IMR-90 (cell line): ENCODE data around the gene MMD. TPM values are rescaled to one million over a fixed set of nuclear protein-coding genes. Genes with fewer than 3 reads are reported as not detected.

Source experiments
- ATAC-seq: fragments of 200-7000 bp; cut with Tn5 transposase; 2 replicates; pipeline ENCODE4 v1.9.1; 2020; ENCODE audit warnings: low read depth, mild to moderate bottlenecking, moderate library complexity
- BruUV-seq: library from RNA; stranded (reverse); fragments of 400-500 nt; replicated peaks from 2 replicates; lab custom pipeline; 2021; lab: Mats Ljungman, UMichigan
- CTCF ChIA-PET: fragments of 300-600 bp; formaldehyde crosslinking; extraction: SDS; loops from one replicate; lab custom pipeline; 2021; ENCODE audit warnings: antibody characterized with exemption; lab: Yijun Ruan, JAX
- POLR2A ChIA-PET: fragments of 300-600 bp; sonication (Branson Sonifier 250); formaldehyde crosslinking; loops from one replicate; lab custom pipeline; 2022; ENCODE audit warnings: antibody characterized with exemption; ENCODE audit not compliant: unreplicated experiment; lab: Charles Lee
- DNase-seq: peaks from one replicate; pipeline ENCODE4 v3.0.0; 2013
- H2AFZ ChIP-seq: replicated peaks from 2 replicates; pipeline ENCODE3; 2013; ENCODE audit warnings: low read length, mild to moderate bottlenecking; ENCODE audit not compliant: poor library complexity
- H2AK5ac ChIP-seq: 2 replicates; pipeline ENCODE4 v1.6.1; 2013; ENCODE audit warnings: low read depth, low read length, inconsistent platforms
- H2AK9ac ChIP-seq: replicated peaks from 2 replicates; pipeline ENCODE3; 2013; ENCODE audit warnings: mild to moderate bottlenecking, low read depth, low read length, moderate library complexity; ENCODE audit not compliant: poor library complexity
- H2BK120ac ChIP-seq: 2 replicates; pipeline ENCODE4 v1.6.1; 2013; ENCODE audit warnings: low read depth, low read length, inconsistent platforms
- H2BK15ac ChIP-seq: 3 replicates; pipeline ENCODE4 v1.6.1; 2013; ENCODE audit warnings: low read depth, low read length, inconsistent platforms
- H2BK20ac ChIP-seq: 2 replicates; pipeline ENCODE4 v1.6.1; 2013; ENCODE audit warnings: low read depth, mild to moderate bottlenecking, inconsistent platforms, low read length, moderate library complexity
- H2BK5ac ChIP-seq: 2 replicates; pipeline ENCODE4 v1.6.1; 2013; ENCODE audit warnings: mild to moderate bottlenecking, low read depth, low read length, inconsistent platforms; ENCODE audit not compliant: poor library complexity, severe bottlenecking
- H3K14ac ChIP-seq: replicated peaks from 2 replicates; pipeline ENCODE4 v1.6.1; 2013; ENCODE audit warnings: low read depth, low read length, inconsistent platforms
- H3K18ac ChIP-seq: 2 replicates; pipeline ENCODE4 v1.6.1; 2013; ENCODE audit warnings: low read depth, low read length, control low read depth
- H3K23ac ChIP-seq: 2 replicates; pipeline ENCODE4 v1.6.1; 2013; ENCODE audit warnings: low read depth, low read length, inconsistent platforms
- H3K27ac ChIP-seq: 2 replicates; pipeline ENCODE4 v1.5.1; 2013; ENCODE audit warnings: mild to moderate bottlenecking, control low read depth, low read length; ENCODE audit not compliant: insufficient read depth
- H3K27me3 ChIP-seq: 2 replicates; pipeline ENCODE4 v1.6.1; 2013; ENCODE audit warnings: low read length; ENCODE audit not compliant: control insufficient read depth, insufficient read depth
- H3K36me3 ChIP-seq: 2 replicates; pipeline ENCODE4 v1.6.1; 2013; ENCODE audit warnings: low read length, mixed read lengths; ENCODE audit not compliant: control insufficient read depth, insufficient read depth
- H3K4ac ChIP-seq: 2 replicates; pipeline ENCODE4 v1.6.1; 2013; ENCODE audit warnings: low read depth, low read length, inconsistent platforms
- H3K4me1 ChIP-seq: 2 replicates; pipeline ENCODE4 v1.6.1; 2013; ENCODE audit warnings: low read length, mixed read lengths; ENCODE audit not compliant: control insufficient read depth, insufficient read depth
- H3K4me2 ChIP-seq: 2 replicates; pipeline ENCODE4 v1.6.1; 2013; ENCODE audit warnings: low read depth, mild to moderate bottlenecking, control low read depth, low read length, moderate library complexity
- H3K4me3 ChIP-seq: 2 replicates; pipeline ENCODE4 v1.5.1; 2013; ENCODE audit warnings: low read depth, mild to moderate bottlenecking, control low read depth, low read length, moderate library complexity; ENCODE audit not compliant: insufficient read depth
- H3K56ac ChIP-seq: 2 replicates; pipeline ENCODE4 v1.6.1; 2013; ENCODE audit warnings: low read length, inconsistent platforms; ENCODE audit not compliant: insufficient read depth; ENCODE audit errors: extremely low read depth
- H3K79me1 ChIP-seq, 2 experiments: 2 replicates each; pipeline ENCODE4 v1.6.1; 2013; ENCODE audit warnings: low read length in 2 of 2, inconsistent platforms in 1 of 2, low read depth in 1 of 2
- H3K9ac ChIP-seq: 2 replicates; pipeline ENCODE4 v1.6.1; 2013; ENCODE audit warnings: low read depth, low read length, control low read depth
- H3K9me1 ChIP-seq: 2 replicates; pipeline ENCODE4 v1.6.1; 2013; ENCODE audit warnings: low read length, inconsistent platforms; ENCODE audit not compliant: insufficient read depth
- H3K9me3 ChIP-seq: 2 replicates; pipeline ENCODE4 v1.6.1; 2013; ENCODE audit warnings: low read length; ENCODE audit not compliant: control insufficient read depth, insufficient read depth
- H4K20me1 ChIP-seq: 2 replicates; pipeline ENCODE4 v1.6.1; 2013; ENCODE audit warnings: low read length, inconsistent platforms; ENCODE audit not compliant: insufficient read depth
- H4K5ac ChIP-seq: 2 replicates; pipeline ENCODE4 v1.6.1; 2013; ENCODE audit warnings: mild to moderate bottlenecking, low read depth, low read length, control low read depth
- H4K8ac ChIP-seq, 2 experiments: 2 replicates each; pipeline ENCODE4 v1.6.1; 2013; ENCODE audit warnings: low read depth in 2 of 2, low read length in 2 of 2, control low read depth in 1 of 2, inconsistent platforms in 1 of 2
- H4K91ac ChIP-seq: 2 replicates; pipeline ENCODE4 v1.6.1; 2013; ENCODE audit warnings: low read depth, low read length, inconsistent platforms; ENCODE audit not compliant: insufficient read depth
- CEBPB ChIP-seq: IDR thresholded peaks from 2 replicates; pipeline ENCODE4 v1.6.1; 2012; ENCODE audit warnings: low read depth, low read length, improper control_type of control experiment
- CHD1 ChIP-seq: IDR thresholded peaks from 2 replicates; pipeline ENCODE4 v1.6.1; 2012; ENCODE audit warnings: low read depth, low read length, improper control_type of control experiment
- ELK1 ChIP-seq: fragments of 150-350 bp; IDR thresholded peaks from 2 replicates; pipeline ENCODE4 v1.6.1; 2016; ENCODE audit warnings: low read depth, mild to moderate bottlenecking, low read length, moderate library complexity, borderline replicate concordance
- FOS ChIP-seq: fragments of 150-350 bp; IDR thresholded peaks from 2 replicates; pipeline ENCODE4 v1.6.1; 2016; ENCODE audit warnings: low read depth, low read length
- MAFK ChIP-seq: IDR thresholded peaks from 2 replicates; pipeline ENCODE4 v1.6.1; 2012; ENCODE audit warnings: low read depth, low read length, improper control_type of control experiment
- NFE2L2 ChIP-seq: fragments of 150-350 bp; IDR thresholded peaks from 2 replicates; pipeline ENCODE4 v1.6.1; 2016; ENCODE audit warnings: low read depth, mild to moderate bottlenecking, low read length
- RCOR1 ChIP-seq: IDR thresholded peaks from 2 replicates; pipeline ENCODE4 v1.6.1; 2012; ENCODE audit warnings: mild to moderate bottlenecking, low read length, improper control_type of control experiment; ENCODE audit not compliant: insufficient replicate concordance
- SMC3 ChIP-seq: fragments of 150-350 bp; IDR thresholded peaks from 2 replicates; pipeline ENCODE4 v1.6.1; 2016; ENCODE audit warnings: low read depth, mild to moderate bottlenecking, antibody characterized with exemption, low read length, moderate library complexity
- WGBS, 2 experiments: methylation state at CpG; one replicate each; pipeline versions ENCODE4 v1.1.5 to v1.1.7; 2013; ENCODE audit warnings: missing lambda C conversion rate in 2 of 2; ENCODE audit not compliant: insufficient read length in 1 of 2; ENCODE audit errors: extremely low coverage in 2 of 2; 5-methylcytosine and 5-hydroxymethylcytosine counted together
- dilution Hi-C: fragments of 300-500 bp; cut with HindIII; formaldehyde crosslinking; loops from one replicate; pipeline ENCODE4 v1.14.3; 2018; ENCODE audit warnings: low sequenced_read_pairs; ENCODE audit not compliant: unreplicated experiment
- in situ Hi-C: fragments of 300-500 bp; cut with MboI; formaldehyde crosslinking; loops from 3 replicates; pipeline ENCODE4 v1.14.3; 2019; ENCODE audit warnings: low sequenced_read_pairs, inconsistent platforms, mixed read lengths
- intact Hi-C: fragments of 100-400 bp; cut with micrococcal nuclease; formaldehyde crosslinking; loops from 2 replicates; pipeline ENCODE4 v1.10.0; 2022
- polyA plus RNA-seq, 3 experiments: library from polyadenylated mRNA; depleted of rRNA; stranded (reverse); fragments of >200 nt; gene quantifications; 2 replicates each; pipeline ENCODE4 v1.2.3, GENCODE V29; 2012; ENCODE audit warnings: low replicate concordance in 1 of 3
- total RNA-seq: library from RNA; depleted of rRNA; stranded (reverse); fragments of >200 nt; gene quantifications from 2 replicates; pipeline ENCODE4 v1.2.3, GENCODE V29; 2012
- TF ChIP-seq, protein P1 (sequence below): conservative IDR thresholded peaks from 2 replicates; pipeline ENCODE4 v1.5.1; 2012; ENCODE audit warnings: mild to moderate bottlenecking, low read depth, low read length, improper control_type of control experiment
- TF ChIP-seq, protein P2 (sequence below): fragments of 150-350 bp; IDR thresholded peaks from 2 replicates; pipeline ENCODE4 v1.6.1; 2017; ENCODE audit warnings: mild to moderate bottlenecking, antibody characterized with exemption, low read length, low read depth

The MMD gene
- total and polyA plus RNA-seq, 2 of the 4 experiments (the other 2 are of a cell fraction): 6.3 to 7.0 TPM

DNA sequence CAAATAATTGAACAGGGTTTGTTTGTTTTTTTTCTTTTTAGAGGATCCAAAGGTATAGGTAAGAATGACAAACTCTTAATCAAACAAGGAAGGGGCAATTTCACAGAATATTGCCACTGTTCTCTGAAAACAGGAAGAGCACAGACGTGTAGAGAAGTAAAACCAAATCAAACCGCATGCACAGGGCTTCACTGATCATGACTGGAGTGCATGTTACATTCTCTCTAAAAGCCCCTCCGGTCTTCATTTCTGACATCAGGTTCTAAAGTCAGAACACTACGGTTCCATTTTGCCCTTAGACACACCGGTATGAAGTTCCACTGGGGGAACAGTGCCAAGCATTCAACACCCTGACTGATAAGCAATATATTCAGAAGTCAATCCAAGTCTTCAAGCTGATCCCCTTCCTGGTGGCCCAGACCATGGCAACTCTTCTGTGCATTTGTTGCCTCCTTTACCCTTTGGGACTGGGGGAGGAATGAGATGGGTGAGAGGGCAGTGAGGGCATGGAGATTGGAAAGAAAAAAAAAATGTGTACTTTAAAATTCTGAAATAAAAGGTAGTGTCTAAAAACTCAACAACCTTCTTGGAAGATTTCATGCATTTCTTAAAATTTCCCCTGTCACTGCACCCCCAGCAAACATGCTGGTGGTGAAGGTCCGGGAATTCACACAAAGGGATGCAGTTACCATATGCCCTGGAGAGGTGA lies 1.4 kb downstream of the MMD start (continued):
- TF ChIP-seq ELK1: no peak

DNA sequence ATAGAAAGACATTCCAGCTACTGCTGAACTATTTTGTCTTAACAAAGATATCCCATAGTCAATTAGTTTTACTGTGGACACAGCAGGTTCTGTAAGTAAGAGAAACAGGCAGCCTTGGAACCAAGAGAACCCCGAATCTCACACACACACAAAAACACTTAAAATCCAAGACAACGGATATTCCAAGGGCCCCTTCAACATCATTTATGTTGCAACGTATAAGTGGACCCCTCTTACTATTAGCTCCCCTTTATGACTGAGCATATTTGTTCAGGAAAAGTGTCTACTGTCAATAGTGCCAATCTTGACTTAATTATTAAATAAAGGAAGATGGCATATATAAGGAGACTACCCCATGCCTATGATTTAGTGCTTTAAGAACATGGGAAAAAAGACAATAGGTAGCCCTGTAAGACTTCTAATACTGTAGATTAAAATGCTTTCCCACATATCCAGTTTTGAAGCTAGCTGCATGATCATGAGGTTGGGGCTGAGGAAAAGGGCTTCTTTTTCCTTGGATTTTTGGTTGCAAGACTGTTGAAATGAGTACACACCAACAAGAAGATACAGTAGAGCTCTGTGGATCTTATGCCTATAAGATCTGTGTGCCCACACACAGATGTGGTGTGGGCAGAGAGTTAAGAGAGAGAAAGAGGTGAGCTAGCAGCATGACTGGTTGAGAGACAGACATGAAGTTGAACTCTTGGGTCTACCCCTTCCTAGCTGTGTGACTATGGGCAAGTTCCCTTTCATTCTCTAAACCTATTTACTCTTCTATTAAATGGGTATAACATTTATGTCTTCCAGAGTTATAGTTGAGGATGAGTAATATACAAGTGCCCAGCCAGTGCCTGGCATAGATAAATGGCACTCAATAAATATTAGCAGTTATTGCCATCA lies 3.0 kb downstream of the MMD start:
- H3K4ac ChIP-seq: no peak overlapping the region
- H3K18ac ChIP-seq: no peak overlapping the region
- H3K56ac ChIP-seq: no peak overlapping the region
- DNase-seq: no peak
- no peak overlapping the region for H3K23ac ChIP-seq
- H3K9me3 ChIP-seq: no peaks in the 10 kb centered on the region
- H2AK5ac ChIP-seq: no peak overlapping the region
- peaks cover 5% of the 10 kb centered on the region for H3K4me1 ChIP-seq
- H3K4me2 ChIP-seq: no peak overlapping the region
- in situ Hi-C loops: no loop called here
- no peak overlapping the region for H2BK20ac ChIP-seq
- no peak overlapping the region for H3K14ac ChIP-seq
- H4K8ac ChIP-seq: no peak overlapping the region
- peaks cover 34 to 49% of the 10 kb centered on the region in 2 experiments for H3K79me1 ChIP-seq
- H4K5ac ChIP-seq: no peak overlapping the region
- intact Hi-C loops: no loop called here
- no peak overlapping the region for H2BK15ac ChIP-seq
- POLR2A ChIA-PET: no interaction called here
- H3K27me3 ChIP-seq: no peaks in the 10 kb centered on the region
- no peak overlapping the region for H4K91ac ChIP-seq
- no peak overlapping the region for H2AFZ ChIP-seq
- no peak overlapping the region for H3K4me3 ChIP-seq
- H3K9me1 ChIP-seq: peaks cover 3% of the 10 kb centered on the region; the same call in 1 of the 2 replicates
- no TSS peak for BruUV-seq
- H3K36me3 ChIP-seq: peaks cover 3% of the 10 kb centered on the region
- ATAC-seq: no peak
- 0 out of 2 replicates have a peak, but pooled peaks cover 3% of the 10 kb centered on the region for H4K20me1 ChIP-seq
- no peak overlapping the region for H3K9ac ChIP-seq
- H3K27ac ChIP-seq: no peak overlapping the region
- no peak overlapping the region for H2BK5ac ChIP-seq
- WGBS, 2 experiments: no CpG with 5 or more reads among the region's 3 CpGs
- dilution Hi-C loops: no loop called here
- no peak overlapping the region for H2AK9ac ChIP-seq
- no peak overlapping the region for H2BK120ac ChIP-seq
- CTCF ChIA-PET: interaction anchor here (1.0 to 1.5 kb wide), 2 partner anchors 14 to 62 kb away, joined by 3 read pairs; no protein-coding TSS in a partner anchor
- no peak for TF ChIP-seq CHD1
- no peak for TF ChIP-seq MAFK
- TF ChIP-seq, protein P1, sequence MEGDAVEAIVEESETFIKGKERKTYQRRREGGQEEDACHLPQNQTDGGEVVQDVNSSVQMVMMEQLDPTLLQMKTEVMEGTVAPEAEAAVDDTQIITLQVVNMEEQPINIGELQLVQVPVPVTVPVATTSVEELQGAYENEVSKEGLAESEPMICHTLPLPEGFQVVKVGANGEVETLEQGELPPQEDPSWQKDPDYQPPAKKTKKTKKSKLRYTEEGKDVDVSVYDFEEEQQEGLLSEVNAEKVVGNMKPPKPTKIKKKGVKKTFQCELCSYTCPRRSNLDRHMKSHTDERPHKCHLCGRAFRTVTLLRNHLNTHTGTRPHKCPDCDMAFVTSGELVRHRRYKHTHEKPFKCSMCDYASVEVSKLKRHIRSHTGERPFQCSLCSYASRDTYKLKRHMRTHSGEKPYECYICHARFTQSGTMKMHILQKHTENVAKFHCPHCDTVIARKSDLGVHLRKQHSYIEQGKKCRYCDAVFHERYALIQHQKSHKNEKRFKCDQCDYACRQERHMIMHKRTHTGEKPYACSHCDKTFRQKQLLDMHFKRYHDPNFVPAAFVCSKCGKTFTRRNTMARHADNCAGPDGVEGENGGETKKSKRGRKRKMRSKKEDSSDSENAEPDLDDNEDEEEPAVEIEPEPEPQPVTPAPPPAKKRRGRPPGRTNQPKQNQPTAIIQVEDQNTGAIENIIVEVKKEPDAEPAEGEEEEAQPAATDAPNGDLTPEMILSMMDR: no peak
- no peak for TF ChIP-seq RCOR1
- TF ChIP-seq, protein P2, sequence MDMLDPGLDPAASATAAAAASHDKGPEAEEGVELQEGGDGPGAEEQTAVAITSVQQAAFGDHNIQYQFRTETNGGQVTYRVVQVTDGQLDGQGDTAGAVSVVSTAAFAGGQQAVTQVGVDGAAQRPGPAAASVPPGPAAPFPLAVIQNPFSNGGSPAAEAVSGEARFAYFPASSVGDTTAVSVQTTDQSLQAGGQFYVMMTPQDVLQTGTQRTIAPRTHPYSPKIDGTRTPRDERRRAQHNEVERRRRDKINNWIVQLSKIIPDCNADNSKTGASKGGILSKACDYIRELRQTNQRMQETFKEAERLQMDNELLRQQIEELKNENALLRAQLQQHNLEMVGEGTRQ: no peak
- TF ChIP-seq NFE2L2: no peak
- TF ChIP-seq SMC3: no peak
- TF ChIP-seq CEBPB: no peak
- no peak for TF ChIP-seq FOS
